Activated CD4-positive, alpha-beta memory T cell treated with anti-CD3 and anti-CD28 coated beads for 36 hours (primary cell): Measurements from ENCODE around the gene ZNF532. TPM values are rescaled to one million over a fixed set of nuclear protein-coding genes. Genes with fewer than 3 reads are reported as not detected.

Experiments
- CTCF ChIA-PET: fragments of 350-600 bp; sonication (Branson Sonifier 250); formaldehyde crosslinking; loops from one replicate; lab custom pipeline; 2021; ENCODE audit warnings: antibody characterized with exemption, inconsistent platforms; lab: Charles Lee
- POLR2A ChIA-PET: fragments of 350-600 bp; sonication (Branson Sonifier 250); formaldehyde crosslinking; loops from one replicate; lab custom pipeline; 2021; ENCODE audit warnings: antibody characterized with exemption; lab: Charles Lee
- DNase-seq: peaks from one replicate; pipeline ENCODE4 v3.0.0-alpha.2; 2020
- H3K27ac Mint-ChIP-seq: one replicate; pipeline ENCODE4 v1.8.0; 2021; ENCODE audit warnings: mixed read lengths
- H3K27me3 Mint-ChIP-seq: one replicate; pipeline ENCODE4 v1.8.0; 2021; ENCODE audit warnings: mixed read lengths
- H3K36me3 Mint-ChIP-seq: one replicate; pipeline ENCODE4 v1.8.0; 2021; ENCODE audit warnings: mixed read lengths
- H3K4me1 Mint-ChIP-seq: one replicate; pipeline ENCODE4 v1.8.0; 2021; ENCODE audit warnings: low read depth, mixed read lengths
- H3K4me3 Mint-ChIP-seq: one replicate; pipeline ENCODE4 v1.8.0; 2021; ENCODE audit warnings: mild to moderate bottlenecking, mixed read lengths
- H3K9me3 Mint-ChIP-seq: one replicate; pipeline ENCODE4 v1.8.0; 2021; ENCODE audit warnings: mixed read lengths
- intact Hi-C: fragments of 100-400 bp; cut with micrococcal nuclease; formaldehyde crosslinking; loops from one replicate; pipeline ENCODE4 v1.15.1; 2023
- total RNA-seq, 2 experiments: library from RNA; stranded (reverse); gene quantifications; one replicate each; pipeline ENCODE4 v1.2.3, GENCODE V29; 2021

The ZNF532 gene
- total RNA-seq, 2 experiments from 2014 or later, result 5.5 to 5.7 TPM

- POLR2A ChIA-PET, result no interaction called here
- peaks cover 9% of the 10 kb centered on the region for H3K4me1 Mint-ChIP-seq
- intact Hi-C loops, result no loop called here
Observed at GRCh38 chr18:58884680-58885079, 20.0 kb downstream of the ZNF532 start.

DNA sequence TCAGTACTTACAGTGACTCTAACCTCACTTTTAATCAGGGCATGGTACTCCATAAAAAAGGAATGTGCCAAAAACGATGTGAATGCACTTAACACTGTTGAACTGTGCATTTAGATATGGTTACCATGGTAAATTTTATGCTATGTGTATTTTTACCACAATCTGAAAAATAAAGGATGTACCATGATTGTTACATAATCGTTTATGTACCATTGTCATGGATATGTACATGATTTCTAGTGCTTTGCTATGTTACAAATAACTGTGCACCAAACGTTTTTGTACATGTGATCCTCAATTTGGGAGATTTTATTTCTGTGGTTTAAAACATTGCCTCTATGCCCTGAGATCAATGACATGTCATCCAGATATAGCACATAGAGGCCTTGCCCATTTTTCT is 21.8 kb downstream of the ZNF532 start:
- Mint-ChIP-seq H3K27me3 (peaks cover 8% of the 10 kb centered on the region), H3K4me1 (peaks cover 9% of the 10 kb centered on the region), H3K9me3 (no peaks in the 10 kb centered on the region), H3K27ac (no peak overlapping the region), H3K4me3 (no peak overlapping the region), H3K36me3 (no peaks in the 10 kb centered on the region)
- no peak for DNase-seq
- ChIA-PET POLR2A (interaction anchor here (0.7 kb wide), 1 partner anchor 71 kb away, joined by 3 read pairs; no protein-coding TSS in a partner anchor), CTCF (no interaction called here)
- intact Hi-C loops, result no loop called here

More at GRCh38 chr18:58884680-58885079, 20.0 kb downstream of the ZNF532 start:
- no peaks in the 10 kb centered on the region for H3K36me3 Mint-ChIP-seq
- no peak overlapping the region for H3K27ac Mint-ChIP-seq
- CTCF ChIA-PET, result no interaction called here
- peaks cover 8% of the 10 kb centered on the region for H3K27me3 Mint-ChIP-seq
- no peaks in the 10 kb centered on the region for H3K9me3 Mint-ChIP-seq
- no peak overlapping the region for H3K4me3 Mint-ChIP-seq
- no peak for DNase-seq

DNA sequence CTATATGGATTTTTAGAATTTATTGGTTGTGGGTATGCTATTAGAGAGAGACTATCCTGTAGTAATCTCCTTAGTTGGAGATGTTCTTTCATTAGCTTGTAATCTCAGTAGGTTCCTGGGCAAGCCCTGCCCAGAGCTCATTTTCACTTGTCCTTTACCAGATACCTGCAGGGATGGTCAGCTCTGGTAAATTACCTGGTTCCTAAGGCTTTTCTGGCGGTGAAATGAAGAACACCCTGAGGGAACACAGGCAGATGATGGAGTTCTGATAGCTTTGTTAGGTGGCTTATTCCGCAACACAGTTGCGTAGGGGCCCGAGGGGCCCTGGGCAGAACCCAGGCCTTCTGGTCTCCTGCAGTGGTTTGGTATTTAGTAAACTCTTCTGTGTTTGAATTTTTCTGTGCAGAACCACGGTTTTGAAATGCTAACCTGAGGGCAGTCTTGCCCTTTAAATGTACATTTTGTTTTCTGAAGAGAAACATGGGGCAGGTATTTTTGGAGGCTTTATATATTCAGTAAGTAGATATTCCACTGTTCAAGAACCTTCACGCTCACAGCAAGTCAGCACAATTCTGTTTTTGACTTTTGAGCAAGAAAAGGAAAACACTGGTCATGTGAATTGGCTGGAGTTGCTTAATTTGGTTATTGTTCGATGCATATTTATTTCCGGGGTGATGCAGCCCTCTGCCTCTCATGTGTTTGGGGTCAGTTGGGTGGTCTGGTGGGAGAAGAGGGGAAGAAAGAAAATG is 22.4 kb downstream of the ZNF532 start:
- ChIA-PET POLR2A (no interaction called here), CTCF (interaction anchor here (1.0 kb wide), 1 partner anchor 119 kb away, joined by 3 read pairs; no protein-coding TSS in a partner anchor)
- Mint-ChIP-seq H3K36me3 (no peaks in the 10 kb centered on the region), H3K27me3 (peaks cover 10% of the 10 kb centered on the region), H3K9me3 (no peaks in the 10 kb centered on the region), H3K4me3 (no peak overlapping the region), H3K4me1 (peaks cover 9% of the 10 kb centered on the region), H3K27ac (no peak overlapping the region)
- intact Hi-C loops, result no loop called here
- no peak for DNase-seq

GRCh38 chr18:58887613-58887963 is 22.9 kb downstream of the ZNF532 start:
- peak; percentile 54 for DNase-seq
- peaks cover 10% of the 10 kb centered on the region for H3K27me3 Mint-ChIP-seq

GRCh38 chr18:58891776-58892175 is 27.1 kb downstream of the ZNF532 start:
- intact Hi-C loops, result no loop called here
- Mint-ChIP-seq H3K4me1 (peaks cover 22% of the 10 kb centered on the region), H3K36me3 (no peaks in the 10 kb centered on the region), H3K27me3 (peaks cover 10% of the 10 kb centered on the region), H3K9me3 (no peaks in the 10 kb centered on the region), H3K4me3 (no peak overlapping the region), H3K27ac (no peak overlapping the region)
- no peak for DNase-seq
- ChIA-PET CTCF (no interaction called here), POLR2A (no interaction called here)

More at GRCh38 chr18:58887613-58887963, 22.9 kb downstream of the ZNF532 start:
- H3K4me3 Mint-ChIP-seq, result no peak overlapping the region
- H3K9me3 Mint-ChIP-seq, result no peaks in the 10 kb centered on the region
- intact Hi-C loops, result no loop called here
- H3K4me1 Mint-ChIP-seq, result peaks cover 9% of the 10 kb centered on the region
- no peak overlapping the region for H3K27ac Mint-ChIP-seq
- ChIA-PET POLR2A (no interaction called here), CTCF (interaction anchor here (1.0 kb wide), 1 partner anchor 119 kb away, joined by 3 read pairs; no protein-coding TSS in a partner anchor)
- no peaks in the 10 kb centered on the region for H3K36me3 Mint-ChIP-seq

- intact Hi-C loops, result no loop called here
- DNase-seq, result no peak
- no peak overlapping the region for H3K4me3 Mint-ChIP-seq
- H3K36me3 Mint-ChIP-seq, result no peaks in the 10 kb centered on the region
- no peak overlapping the region for H3K27ac Mint-ChIP-seq
- CTCF ChIA-PET, result no interaction called here
- POLR2A ChIA-PET, result no interaction called here
- peaks cover 5% of the 10 kb centered on the region for H3K27me3 Mint-ChIP-seq
- H3K4me1 Mint-ChIP-seq, result peaks cover 18% of the 10 kb centered on the region
- H3K9me3 Mint-ChIP-seq, result no peaks in the 10 kb centered on the region
Observed at GRCh38 chr18:58892488-58892887, 27.8 kb downstream of the ZNF532 start.

GRCh38 chr18:58893388-58894099 is 28.9 kb downstream of the ZNF532 start:
- CTCF ChIA-PET, result no interaction called here

DNA sequence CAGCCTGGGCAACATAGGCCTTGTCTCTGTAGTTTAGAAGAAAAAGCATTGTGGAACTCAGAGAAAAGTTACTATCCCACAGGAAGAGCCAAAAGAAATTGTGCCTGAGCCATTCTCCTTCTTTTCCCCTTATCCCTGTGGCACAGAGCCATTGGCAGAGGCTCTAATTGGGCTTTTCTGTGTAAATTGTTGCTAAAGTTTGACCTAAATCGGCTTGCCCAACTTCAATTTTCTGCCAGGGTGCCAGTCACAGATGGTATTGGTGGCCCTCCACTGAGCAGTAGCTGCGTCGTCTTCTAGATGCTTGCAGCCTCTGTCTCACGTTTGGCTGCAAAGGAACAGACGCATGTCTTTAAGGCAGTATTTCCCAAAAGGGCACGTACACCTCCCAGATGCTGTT is 30.3 kb downstream of the ZNF532 start:
- intact Hi-C loops, result no loop called here
- Mint-ChIP-seq H3K27ac (no peak overlapping the region), H3K4me1 (peaks cover 14% of the 10 kb centered on the region), H3K4me3 (no peak overlapping the region), H3K27me3 (peaks cover 2% of the 10 kb centered on the region), H3K36me3 (no peaks in the 10 kb centered on the region), H3K9me3 (no peaks in the 10 kb centered on the region)
- CTCF ChIA-PET, result interaction anchor here (0.6 to 1.6 kb wide), 2 partner anchors 164 to 444 kb away, joined by 3 read pairs; no protein-coding TSS in a partner anchor
- DNase-seq, result no peak
- POLR2A ChIA-PET, result no interaction called here

More at GRCh38 chr18:58893388-58894099, 28.9 kb downstream of the ZNF532 start:
- Mint-ChIP-seq H3K4me1 (peaks cover 14% of the 10 kb centered on the region), H3K36me3 (no peaks in the 10 kb centered on the region), H3K27me3 (peaks cover 4% of the 10 kb centered on the region), H3K27ac (no peak overlapping the region), H3K4me3 (no peak overlapping the region), H3K9me3 (no peaks in the 10 kb centered on the region)
- DNase-seq, result no peak
- POLR2A ChIA-PET, result no interaction called here
- intact Hi-C loops, result no loop called here

DNA sequence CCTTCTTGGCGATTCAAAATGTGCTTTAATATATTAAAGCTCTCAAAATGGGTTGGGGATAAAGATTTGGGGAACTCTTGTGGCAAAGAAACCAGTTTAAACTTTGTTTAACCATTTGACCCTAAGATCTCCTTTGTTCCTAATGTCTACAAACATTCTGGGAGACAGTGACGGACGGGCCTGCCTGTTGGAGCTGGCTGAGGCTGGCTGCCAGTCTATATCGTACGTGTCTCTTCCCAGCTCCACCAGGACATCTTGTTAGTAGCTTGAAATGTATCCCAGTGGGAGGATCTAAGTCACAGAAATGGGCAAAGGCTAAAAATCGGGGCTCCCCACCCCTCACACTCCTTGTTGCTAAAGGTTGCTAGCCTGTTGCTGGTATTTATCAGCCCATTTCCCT is 30.7 kb downstream of the ZNF532 start:
- Mint-ChIP-seq H3K9me3 (no peaks in the 10 kb centered on the region), H3K27me3 (peaks cover 2% of the 10 kb centered on the region), H3K36me3 (no peaks in the 10 kb centered on the region), H3K4me1 (peaks cover 14% of the 10 kb centered on the region), H3K27ac (no peak overlapping the region), H3K4me3 (no peak overlapping the region)
- intact Hi-C loops, result no loop called here
- DNase-seq, result no peak
- ChIA-PET POLR2A (no interaction called here), CTCF (interaction anchor here (0.6 to 1.6 kb wide), 2 partner anchors 163 to 444 kb away, joined by 3 read pairs; no protein-coding TSS in a partner anchor)

DNA sequence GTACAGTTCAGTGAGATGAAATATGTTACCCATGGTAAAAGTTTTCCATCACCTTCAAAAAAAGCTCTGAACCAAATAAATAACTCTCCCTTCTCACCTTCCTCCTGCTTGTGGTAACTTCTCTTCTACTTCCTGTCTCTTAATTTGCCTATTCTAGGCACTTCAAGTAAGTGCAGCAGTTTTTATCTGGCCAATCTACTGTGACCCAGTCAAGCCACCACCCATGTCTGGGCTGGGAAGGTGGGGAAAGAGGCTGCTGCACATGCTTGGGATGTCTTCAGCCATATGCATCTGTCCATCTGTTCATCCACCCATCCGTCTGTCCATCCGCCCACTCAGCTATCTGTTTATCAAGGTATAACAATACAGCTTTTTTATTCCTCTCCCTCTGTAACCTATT is 31.6 kb downstream of the ZNF532 start:
- no peak for DNase-seq
- Mint-ChIP-seq H3K27me3 (peaks cover 2% of the 10 kb centered on the region), H3K4me3 (no peak overlapping the region), H3K4me1 (peaks cover 14% of the 10 kb centered on the region), H3K36me3 (no peaks in the 10 kb centered on the region), H3K27ac (no peak overlapping the region), H3K9me3 (no peaks in the 10 kb centered on the region)
- ChIA-PET CTCF (no interaction called here), POLR2A (no interaction called here)
- intact Hi-C loops, result no loop called here

DNA sequence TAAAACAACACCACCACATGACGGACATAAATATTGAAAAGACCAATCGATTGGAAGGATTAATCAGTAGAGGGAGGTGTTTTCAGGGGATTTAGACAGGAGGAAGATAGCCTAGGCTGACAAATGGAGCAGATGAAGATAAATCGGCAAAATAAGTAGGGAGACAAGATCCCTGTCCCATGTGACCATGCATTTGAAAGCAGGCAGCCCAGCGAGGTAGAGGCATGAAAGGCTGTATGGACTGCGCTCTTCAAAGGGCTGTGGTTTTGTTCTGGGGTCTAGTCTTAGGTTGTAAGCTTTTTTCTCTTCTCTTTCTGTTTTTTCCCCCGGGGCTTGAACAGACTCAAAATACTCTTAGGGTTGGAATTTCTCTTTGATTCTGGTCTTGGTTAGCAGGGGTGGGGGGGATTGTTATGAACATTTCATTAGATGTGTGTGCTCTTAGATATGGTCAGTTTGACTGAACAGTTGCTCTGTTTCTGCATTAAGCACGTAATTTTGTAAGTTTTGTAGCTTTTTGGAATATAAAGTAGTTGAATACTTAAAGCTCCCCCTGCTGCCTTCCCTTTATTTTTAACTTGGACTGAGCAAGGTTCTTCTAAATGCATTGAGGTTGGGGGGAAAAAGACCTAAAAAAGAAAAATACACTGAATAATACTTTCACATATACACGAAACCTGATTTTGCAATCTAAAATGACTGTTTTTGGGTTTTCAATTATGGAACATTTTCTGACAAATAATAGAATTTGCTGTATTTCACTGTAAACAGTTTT is 32.2 kb downstream of the ZNF532 start:
- ChIA-PET POLR2A (no interaction called here), CTCF (no interaction called here)
- Mint-ChIP-seq H3K27ac (no peak overlapping the region), H3K36me3 (no peaks in the 10 kb centered on the region), H3K4me3 (no peak overlapping the region), H3K27me3 (no peaks in the 10 kb centered on the region), H3K9me3 (no peaks in the 10 kb centered on the region), H3K4me1 (peaks cover 14% of the 10 kb centered on the region)
- intact Hi-C loops, result no loop called here
- no peak for DNase-seq
